Inferior parietal cortex (tissue), 1 donor: Measurements from ENCODE around the gene WDR70.

Source experiments
- DNase-seq: peaks from one replicate; pipeline ENCODE4 v3.0.0-alpha.2; 2016; ENCODE audit errors: extremely low spot score

The WDR70 gene

DNA sequence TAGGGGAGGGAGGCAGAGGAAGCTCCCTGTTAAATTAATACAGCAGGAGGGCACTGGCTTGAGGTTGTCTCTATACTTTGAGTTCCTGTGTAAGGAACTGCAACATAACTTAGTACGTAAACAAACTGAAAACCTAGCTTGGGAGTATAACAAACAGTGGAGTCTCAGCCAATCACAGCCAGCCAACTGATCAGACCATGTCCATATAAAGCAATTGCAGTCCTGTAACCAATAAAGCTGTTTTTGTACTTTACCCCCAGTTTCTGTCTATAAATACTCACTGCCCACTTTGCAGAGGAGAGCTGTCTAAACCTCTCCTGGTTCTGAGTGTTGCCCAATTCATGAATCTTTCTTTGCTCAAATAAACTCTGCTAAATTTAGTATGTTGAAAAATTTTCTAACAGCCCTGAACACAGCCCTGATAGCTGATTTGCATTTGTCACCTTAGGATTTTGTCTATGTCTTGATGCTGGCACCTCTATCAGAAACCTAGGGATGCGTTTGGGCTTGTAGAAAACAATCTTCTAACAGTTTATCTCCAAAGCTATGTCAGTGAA is 420.8 kb downstream of the WDR70 start:
- no peak for DNase-seq

GRCh38 chr5:37801521-37801920 is 422.4 kb downstream of the WDR70 start:
- no peak for DNase-seq
